Measurements from ENCODE around the gene STOX2.

The STOX2 gene

GRCh38 chr4:184056877-184057276 is 151.8 kb downstream of the STOX2 start:
- no peaks in the 10 kb centered on the region for H3K27me3 ChIP-seq
- no peak overlapping the region for H3K4me3 ChIP-seq
- no peaks in the 10 kb centered on the region for H3K4me1 ChIP-seq
- intact Hi-C loops (cut with DNase I; ENCODE audit: low total_unique reads): no loop called here
- TF ChIP-seq CTCF (IDR thresholded peaks at IDR 0.05): no peak
- DNase-seq: no peak
- no peaks in the 10 kb centered on the region for H3K9me3 ChIP-seq
- no peaks in the 10 kb centered on the region for H3K36me3 ChIP-seq
- no peak overlapping the region for H3K27ac ChIP-seq

- no peaks in the 10 kb centered on the region for H3K36me3 ChIP-seq
- no peak for TF ChIP-seq CTCF (IDR thresholded peaks at IDR 0.05)
- intact Hi-C loops (cut with DNase I; ENCODE audit: low total_unique reads): no loop called here
- H3K27me3 ChIP-seq: no peaks in the 10 kb centered on the region
- H3K27ac ChIP-seq: no peak overlapping the region
- no peaks in the 10 kb centered on the region for H3K9me3 ChIP-seq
- no peak for DNase-seq
- no peak overlapping the region for H3K4me3 ChIP-seq
- no peaks in the 10 kb centered on the region for H3K4me1 ChIP-seq
Measured at GRCh38 chr4:184058026-184058425, 152.9 kb downstream of the STOX2 start.

- Histone ChIP-seq H3K9me3 (no peaks in the 10 kb centered on the region), H3K4me3 (no peak overlapping the region), H3K4me1 (no peaks in the 10 kb centered on the region), H3K27ac (no peak overlapping the region), H3K27me3 (no peaks in the 10 kb centered on the region), H3K36me3 (no peaks in the 10 kb centered on the region)
- no peak for TF ChIP-seq CTCF (IDR thresholded peaks at IDR 0.05)
- DNase-seq: no peak
- intact Hi-C loops (cut with DNase I; ENCODE audit: low total_unique reads): no loop called here
Measured at GRCh38 chr4:184059099-184059498, 154.0 kb downstream of the STOX2 start.

GRCh38 chr4:184061582-184061981 is 156.5 kb downstream of the STOX2 start:
- no peak for DNase-seq
- Histone ChIP-seq H3K9me3 (no peaks in the 10 kb centered on the region), H3K4me1 (no peaks in the 10 kb centered on the region), H3K27me3 (no peaks in the 10 kb centered on the region), H3K36me3 (no peaks in the 10 kb centered on the region), H3K4me3 (no peak overlapping the region), H3K27ac (no peak overlapping the region)
- no peak for TF ChIP-seq CTCF (IDR thresholded peaks at IDR 0.05)
- intact Hi-C loops (cut with DNase I; ENCODE audit: low total_unique reads): no loop called here

- Histone ChIP-seq H3K4me1 (no peaks in the 10 kb centered on the region), H3K27me3 (no peaks in the 10 kb centered on the region), H3K27ac (no peak overlapping the region), H3K9me3 (no peaks in the 10 kb centered on the region), H3K36me3 (no peaks in the 10 kb centered on the region), H3K4me3 (no peak overlapping the region)
- no peak for TF ChIP-seq CTCF (IDR thresholded peaks at IDR 0.05)
- intact Hi-C loops (cut with DNase I; ENCODE audit: low total_unique reads): no loop called here
- DNase-seq: no peak
Measured at GRCh38 chr4:184062769-184063168, 157.7 kb downstream of the STOX2 start.

- no peak overlapping the region for H3K4me3 ChIP-seq
- no peaks in the 10 kb centered on the region for H3K27me3 ChIP-seq
- H3K4me1 ChIP-seq: no peaks in the 10 kb centered on the region
- H3K9me3 ChIP-seq: no peaks in the 10 kb centered on the region
- H3K36me3 ChIP-seq: no peaks in the 10 kb centered on the region
- DNase-seq: no peak
- intact Hi-C loops (cut with DNase I; ENCODE audit: low total_unique reads): no loop called here
- H3K27ac ChIP-seq: no peak overlapping the region
- TF ChIP-seq CTCF (IDR thresholded peaks at IDR 0.05): no peak
Measured at GRCh38 chr4:184064877-184065276, 159.8 kb downstream of the STOX2 start.

Data from tibial artery (tissue), 4 donors.